ENCODE data around the gene MRPL27. TPM values are rescaled to one million over a fixed set of nuclear protein-coding genes. Genes with fewer than 3 reads are reported as not detected.

MRPL27 gene
- total RNA-seq, 1 experiment from 2014 or later: 98.1 TPM

DNA sequence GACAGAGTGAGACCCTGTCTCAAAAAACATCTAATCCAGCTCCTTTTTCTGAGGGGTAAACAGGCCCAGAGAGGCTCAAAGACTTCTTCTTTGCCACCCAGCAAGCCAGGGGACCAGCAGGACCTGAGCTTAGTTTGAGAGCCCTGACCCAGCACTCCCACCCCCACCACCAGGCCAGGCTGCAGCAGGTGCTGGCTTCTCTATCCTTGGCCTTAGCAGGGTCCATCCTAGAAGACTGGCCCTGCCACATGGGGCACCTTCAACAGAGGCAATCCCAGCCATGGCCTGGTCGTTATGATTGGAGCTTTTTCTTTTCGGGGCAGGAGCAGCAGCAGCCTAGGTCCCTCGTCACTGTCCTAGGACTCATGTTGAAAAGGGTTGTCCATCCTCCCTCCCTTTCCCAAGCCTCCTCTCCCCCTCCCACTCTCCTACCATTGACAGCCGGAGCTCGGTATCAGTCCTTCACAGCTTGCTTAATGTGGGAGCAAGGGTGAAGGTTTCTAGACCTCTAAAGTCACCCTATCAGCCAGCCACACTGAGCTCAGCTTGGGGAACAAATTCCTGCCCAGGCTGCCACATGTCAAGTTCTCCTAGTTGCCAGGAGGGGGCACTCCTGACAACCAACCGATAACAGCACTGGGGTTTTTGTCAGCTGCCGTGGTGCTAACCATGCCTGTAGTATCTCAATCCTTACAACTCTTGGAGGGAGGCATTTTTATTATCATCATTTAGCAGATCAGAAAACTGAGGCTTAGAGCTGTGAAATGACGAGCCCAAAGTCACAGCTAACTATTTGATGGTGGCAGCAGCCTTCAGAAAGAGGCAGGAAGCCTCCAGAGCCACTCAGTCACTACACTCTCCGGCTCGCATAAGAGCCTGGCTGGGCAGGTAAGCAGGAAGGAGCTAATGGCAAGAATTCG, 11.2 kb downstream of the MRPL27 start:
- peak; percentile 58 for DNase-seq (ENCODE audit: low read depth)

- no peak for DNase-seq (ENCODE audit: low read depth)
Measured at GRCh38 chr17:50360486-50361115, 12.4 kb downstream of the MRPL27 start.

DNA sequence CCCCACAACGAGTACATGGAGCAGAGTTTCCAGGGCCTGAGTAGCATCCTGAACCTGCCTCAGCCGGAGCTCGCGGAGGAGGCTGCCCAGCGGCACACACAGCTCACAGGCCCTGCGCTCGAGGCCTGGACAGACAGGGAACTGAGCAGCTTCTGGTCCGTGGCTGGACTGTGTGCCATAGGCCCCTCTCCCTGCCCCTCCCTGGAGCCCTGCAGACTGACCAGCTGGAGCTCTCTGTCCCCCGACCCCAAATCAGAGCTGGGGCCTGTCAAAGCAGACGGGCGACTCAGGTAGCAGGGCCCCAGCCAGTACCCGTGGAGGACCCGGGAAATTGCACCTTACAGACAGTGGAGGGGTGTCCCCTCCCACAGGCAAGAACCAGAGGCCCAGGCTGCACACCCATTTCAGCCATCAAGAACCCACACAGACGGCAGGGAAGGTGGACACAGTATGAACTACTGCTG, 13.0 kb downstream of the MRPL27 start:
- DNase-seq (ENCODE audit: low read depth): no peak

DNA sequence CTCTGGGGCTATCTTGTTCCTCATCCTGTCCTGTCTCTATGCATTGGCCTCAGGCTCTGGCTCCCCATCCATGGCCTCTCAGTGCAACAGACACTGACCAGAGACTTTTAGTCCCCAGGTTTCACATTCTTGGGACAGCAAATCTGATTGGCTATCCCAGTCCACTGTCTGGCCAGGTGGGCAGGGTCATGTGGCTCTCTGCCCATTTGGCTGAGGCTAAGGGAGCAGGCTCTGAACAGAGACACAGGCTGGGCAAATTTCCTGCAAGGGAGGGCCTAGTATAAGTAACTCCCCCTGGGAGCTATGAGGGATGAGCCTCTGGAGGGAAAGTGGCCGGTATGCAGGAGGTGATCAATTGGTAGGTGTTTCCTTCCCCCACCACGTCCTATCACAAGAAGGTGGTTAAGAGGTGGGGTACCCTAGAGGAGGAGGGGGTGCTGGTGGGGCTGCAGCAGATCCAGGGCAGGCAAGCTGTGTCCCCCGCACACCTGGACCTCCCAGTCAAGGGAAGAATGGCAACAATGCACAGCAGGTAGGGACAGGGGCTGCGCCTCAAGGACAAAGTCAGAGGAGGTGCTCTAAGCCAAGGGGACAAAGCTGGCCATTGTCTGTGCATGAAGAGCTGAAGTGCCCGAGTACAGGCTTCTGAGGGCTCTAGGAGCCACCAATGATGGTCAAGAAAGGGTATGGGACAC, 13.8 kb downstream of the MRPL27 start:
- DNase-seq (ENCODE audit: low read depth): no peak

DNA sequence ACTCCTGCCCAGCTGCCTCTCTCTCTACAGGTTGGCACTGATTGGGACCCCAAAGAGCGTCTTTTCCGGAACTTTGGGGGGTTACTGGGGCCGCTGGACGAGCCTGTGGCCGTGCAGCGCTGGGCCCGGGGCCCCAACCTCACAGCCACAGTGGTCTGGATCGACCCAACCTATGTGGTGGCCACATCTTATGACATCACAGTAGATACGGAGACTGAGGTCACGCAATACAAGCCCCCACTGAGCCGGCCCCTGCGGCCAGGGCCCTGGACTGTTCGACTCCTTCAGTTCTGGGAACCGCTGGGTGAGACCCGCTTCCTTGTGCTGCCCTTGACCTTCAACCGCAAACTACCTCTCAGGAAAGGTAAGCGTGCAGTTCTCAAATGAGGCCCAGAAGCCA, 14.8 kb downstream of the MRPL27 start:
- DNase-seq (ENCODE audit: low read depth): no peak

DNA sequence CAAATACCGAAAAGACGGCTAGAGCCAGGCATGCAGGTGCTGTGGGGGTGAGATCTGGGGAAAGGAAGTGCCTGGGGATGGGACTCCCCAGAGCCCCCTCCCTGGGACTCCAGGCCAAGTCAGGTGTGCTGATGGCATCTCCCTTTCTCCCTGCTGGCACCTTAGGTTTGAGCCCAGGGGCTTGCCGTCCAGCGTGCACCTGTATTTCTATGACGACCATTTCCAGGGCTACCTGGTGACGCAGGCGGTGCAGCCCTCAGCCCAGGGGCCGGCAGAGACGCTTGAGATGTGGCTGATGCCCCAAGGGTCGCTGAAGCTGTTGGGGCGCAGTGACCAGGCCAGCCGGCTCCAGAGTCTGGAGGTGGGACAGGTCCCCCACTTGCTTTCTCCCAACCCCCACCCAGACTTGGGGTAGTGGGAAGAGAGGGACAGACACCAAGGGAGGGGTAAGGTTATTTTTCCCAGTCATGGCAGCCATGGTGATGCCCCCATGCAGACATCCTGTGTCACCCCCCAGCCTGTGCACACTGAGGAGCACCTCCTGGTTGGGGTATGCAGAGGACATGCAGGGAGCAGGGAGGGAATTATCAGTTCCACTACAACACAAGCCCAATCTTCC, 16.0 kb downstream of the MRPL27 start:
- DNase-seq (ENCODE audit: low read depth): no peak

GRCh38 chr17:50356418-50356817, 16.6 kb downstream of the MRPL27 start:
- DNase-seq (ENCODE audit: low read depth): no peak

GRCh38 chr17:50355701-50356341, 17.2 kb downstream of the MRPL27 start:
- DNase-seq (ENCODE audit: low read depth): no peak

GRCh38 chr17:50355336-50355700, 17.7 kb downstream of the MRPL27 start:
- no peak for DNase-seq (ENCODE audit: low read depth)

GRCh38 chr17:50354776-50355175, 18.2 kb downstream of the MRPL27 start:
- no peak for DNase-seq (ENCODE audit: low read depth)

- DNase-seq (ENCODE audit: low read depth): no peak
Measured at GRCh38 chr17:50354198-50354597, 18.8 kb downstream of the MRPL27 start.

GRCh38 chr17:50353600-50354195, 19.3 kb downstream of the MRPL27 start:
- no peak for DNase-seq (ENCODE audit: low read depth)

GRCh38 chr17:50352693-50353599, 20.0 kb downstream of the MRPL27 start:
- DNase-seq (ENCODE audit: low read depth): no peak

GRCh38 chr17:50352072-50352692, 20.8 kb downstream of the MRPL27 start:
- DNase-seq (ENCODE audit: low read depth): no peak

DNA sequence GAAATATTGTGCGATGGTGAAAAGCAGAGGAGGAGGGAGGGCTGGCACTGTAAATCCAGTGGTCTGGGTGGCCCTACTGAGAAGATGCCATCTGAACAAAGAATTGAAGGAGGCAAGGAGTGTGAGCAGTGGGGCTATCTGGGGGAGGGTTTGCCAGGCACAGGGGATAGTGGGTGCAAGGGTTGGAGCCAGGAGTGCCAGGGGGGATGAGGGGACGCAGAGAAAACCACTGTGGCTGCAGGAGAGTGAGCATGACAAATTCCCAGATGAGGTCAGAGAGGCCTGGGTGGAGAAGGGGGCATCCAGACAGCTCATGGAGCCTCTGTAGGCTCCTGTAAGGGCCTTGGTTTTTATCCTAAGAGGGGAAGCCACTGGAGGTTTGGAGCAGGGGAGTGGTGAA, 22.3 kb downstream of the MRPL27 start:
- no peak for DNase-seq (ENCODE audit: low read depth)

DNA sequence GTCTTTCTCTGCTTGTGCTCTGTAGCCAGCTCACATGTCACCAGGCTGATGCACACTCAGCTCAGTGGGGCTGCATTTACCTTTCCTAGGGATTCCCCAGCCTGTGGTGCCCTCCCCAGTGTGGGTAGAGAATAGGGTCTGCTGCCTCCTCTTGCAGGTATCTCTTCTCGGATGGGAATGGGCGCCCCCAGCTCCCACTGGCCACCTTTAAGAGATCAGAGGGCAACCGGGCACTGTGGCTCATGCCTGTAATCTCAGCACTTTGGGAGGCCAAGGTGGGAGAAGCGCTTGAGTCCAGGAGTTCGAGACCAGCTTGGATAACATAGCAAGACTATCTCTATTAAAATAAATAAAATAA, 23.8 kb downstream of the MRPL27 start:
- no peak for DNase-seq (ENCODE audit: low read depth)

- DNase-seq (ENCODE audit: low read depth): peak; percentile 77
Measured at GRCh38 chr17:50348522-50349242, 24.3 kb downstream of the MRPL27 start.

DNA sequence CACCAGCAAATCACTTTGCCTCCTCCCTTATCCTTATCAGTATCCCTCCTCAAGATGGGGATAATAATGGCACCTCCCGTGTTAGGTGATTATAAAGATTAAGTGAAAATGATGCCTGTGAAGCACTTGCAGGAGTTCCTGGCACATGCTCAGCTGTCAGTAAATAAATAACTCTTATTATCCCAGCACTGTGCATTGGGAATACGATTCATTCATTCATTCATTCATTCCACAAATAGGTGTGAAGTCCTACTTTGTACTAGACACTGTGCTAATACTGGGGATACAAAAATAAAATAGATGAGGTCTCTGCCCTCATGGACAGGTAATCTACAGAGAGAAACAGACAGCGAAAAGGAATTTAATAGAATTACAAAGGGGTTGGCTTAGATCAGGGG, 25.1 kb downstream of the MRPL27 start:
- DNase-seq (ENCODE audit: low read depth): no peak
